ENCODE measurements around the gene RACGAP1.

The RACGAP1 gene

DNA sequence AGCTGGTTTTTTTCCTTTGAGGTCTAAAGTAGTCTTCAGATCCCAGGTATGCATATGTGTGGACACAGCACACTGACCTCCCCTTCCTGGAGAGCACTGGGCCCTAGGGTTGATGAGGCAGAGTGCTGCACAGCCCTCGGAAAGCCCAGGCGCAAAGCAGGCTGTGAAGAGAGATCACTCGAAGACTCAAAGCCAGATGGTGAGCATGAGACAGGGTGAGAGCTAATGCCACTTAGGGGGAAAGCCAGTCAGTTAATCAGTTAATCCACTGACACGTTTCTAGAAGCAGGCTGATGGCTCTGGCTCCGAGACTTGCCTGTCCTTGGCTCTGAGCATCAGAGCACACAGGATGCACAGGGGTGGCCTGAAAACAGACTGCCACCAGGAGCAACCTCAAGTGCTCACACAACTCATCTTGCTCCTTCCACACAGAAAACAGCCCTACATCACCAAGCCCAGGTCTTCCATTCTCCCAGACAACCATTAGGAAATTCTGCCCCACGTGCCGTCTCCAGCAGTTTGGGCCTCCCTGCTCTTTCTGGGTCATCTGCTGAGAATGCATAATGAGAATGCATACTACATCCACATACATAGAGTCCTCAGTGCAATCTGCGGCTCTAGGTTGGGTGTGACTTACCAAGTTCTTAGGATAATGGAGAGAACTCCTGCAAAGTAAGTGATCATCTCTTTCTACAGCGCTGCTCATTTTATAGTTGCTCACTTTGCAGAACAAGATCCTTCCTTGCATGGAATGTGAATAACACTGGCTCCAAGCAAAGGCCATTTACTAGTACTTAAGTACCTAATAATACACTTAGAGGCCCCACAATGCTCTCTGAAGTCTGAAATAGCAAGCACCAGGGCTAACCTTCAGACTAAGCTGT, 40.6 kb downstream of the RACGAP1 start:
- Mint-ChIP-seq H3K27me3 (no peaks in the 10 kb centered on the region), H3K36me3 (ENCODE audit: insufficient read depth) (peaks cover 5% of the 10 kb centered on the region), H3K9me3 (no peaks in the 10 kb centered on the region), H3K4me1 (ENCODE audit: low read depth in 2 of 2) (no peaks in the 10 kb centered on the region), H3K4me3 (no peak overlapping the region), H3K27ac (no peak overlapping the region)
- DNase-seq (no peak), ATAC-seq (replicated peaks) (no peak)

DNA sequence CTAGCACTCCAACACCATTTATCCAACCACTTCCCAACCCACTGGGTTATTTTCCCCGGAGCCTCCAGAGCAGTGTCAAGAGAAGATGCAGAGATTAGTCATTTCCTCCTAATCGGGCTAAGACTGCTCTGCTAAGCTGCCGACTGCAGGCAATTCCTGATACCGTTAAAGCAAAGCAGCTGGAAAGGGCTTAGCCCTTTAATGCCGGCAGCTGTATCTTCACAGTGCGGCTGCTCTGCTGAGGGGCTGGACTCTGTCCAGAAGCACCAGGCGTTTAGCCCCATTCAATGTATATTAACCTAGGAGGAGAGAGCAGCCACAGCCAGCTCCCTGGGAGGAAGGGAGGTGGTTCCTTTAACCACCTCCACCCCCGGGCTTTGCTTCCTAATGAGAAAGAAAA, 41.4 kb downstream of the RACGAP1 start:
- no peaks in the 10 kb centered on the region for H3K36me3 Mint-ChIP-seq (ENCODE audit: insufficient read depth)
- no peak overlapping the region for H3K4me3 Mint-ChIP-seq
- no peak for DNase-seq
- no peaks in the 10 kb centered on the region for H3K27me3 Mint-ChIP-seq
- no peak for ATAC-seq (replicated peaks)
- H3K9me3 Mint-ChIP-seq = no peaks in the 10 kb centered on the region
- H3K27ac Mint-ChIP-seq = peak overlapping the region in 1 of 2 donors; percentile 15
- no peaks in the 10 kb centered on the region for H3K4me1 Mint-ChIP-seq (ENCODE audit: low read depth in 2 of 2)

DNA sequence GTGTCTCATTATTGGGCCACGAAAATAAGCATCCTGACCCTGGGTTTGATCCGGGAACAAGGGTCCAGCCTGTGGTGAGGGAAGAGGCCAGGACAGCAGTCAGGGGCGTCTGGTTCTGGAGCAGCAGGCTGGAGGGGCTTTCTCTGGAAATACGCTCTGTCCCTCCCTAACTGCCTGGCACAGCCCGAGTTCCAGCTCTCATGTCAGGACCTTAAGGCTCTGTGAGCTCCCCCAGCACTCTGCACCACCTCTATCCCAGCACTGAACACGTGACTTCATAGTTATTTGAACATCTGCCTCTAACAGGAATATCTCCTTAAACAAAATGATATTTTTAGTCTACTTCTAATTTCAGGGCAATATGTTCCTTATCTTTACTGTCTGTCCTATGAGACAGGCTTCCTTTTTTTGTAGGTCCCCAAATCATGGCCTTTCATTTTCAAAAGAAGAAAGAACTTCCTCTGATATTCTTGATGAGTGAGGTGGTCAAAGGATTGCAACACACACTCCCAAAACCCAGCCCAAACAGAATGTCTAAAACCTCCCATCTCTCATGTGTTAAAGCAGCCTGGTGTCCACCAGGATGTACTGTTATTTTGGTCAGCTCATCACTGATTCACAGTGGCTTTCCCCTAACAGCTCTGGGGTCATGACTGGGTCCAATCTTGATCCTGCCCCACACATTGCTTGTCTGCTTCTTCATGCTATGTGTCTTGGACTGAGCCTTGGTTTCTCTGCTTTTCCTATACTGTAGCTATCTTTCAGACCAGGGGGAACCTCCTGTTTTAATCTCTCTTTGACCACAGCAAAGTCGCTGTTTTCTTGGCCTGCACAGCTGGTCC, 42.8 kb downstream of the RACGAP1 start:
- H3K9me3 Mint-ChIP-seq = no peaks in the 10 kb centered on the region
- no peaks in the 10 kb centered on the region for H3K36me3 Mint-ChIP-seq (ENCODE audit: insufficient read depth)
- H3K4me3 Mint-ChIP-seq = no peak overlapping the region
- DNase-seq (no peak), ATAC-seq (replicated peaks) (no peak)
- H3K27me3 Mint-ChIP-seq = no peaks in the 10 kb centered on the region
- H3K27ac Mint-ChIP-seq = no peak overlapping the region
- H3K4me1 Mint-ChIP-seq (ENCODE audit: low read depth in 2 of 2) = no peaks in the 10 kb centered on the region

DNA sequence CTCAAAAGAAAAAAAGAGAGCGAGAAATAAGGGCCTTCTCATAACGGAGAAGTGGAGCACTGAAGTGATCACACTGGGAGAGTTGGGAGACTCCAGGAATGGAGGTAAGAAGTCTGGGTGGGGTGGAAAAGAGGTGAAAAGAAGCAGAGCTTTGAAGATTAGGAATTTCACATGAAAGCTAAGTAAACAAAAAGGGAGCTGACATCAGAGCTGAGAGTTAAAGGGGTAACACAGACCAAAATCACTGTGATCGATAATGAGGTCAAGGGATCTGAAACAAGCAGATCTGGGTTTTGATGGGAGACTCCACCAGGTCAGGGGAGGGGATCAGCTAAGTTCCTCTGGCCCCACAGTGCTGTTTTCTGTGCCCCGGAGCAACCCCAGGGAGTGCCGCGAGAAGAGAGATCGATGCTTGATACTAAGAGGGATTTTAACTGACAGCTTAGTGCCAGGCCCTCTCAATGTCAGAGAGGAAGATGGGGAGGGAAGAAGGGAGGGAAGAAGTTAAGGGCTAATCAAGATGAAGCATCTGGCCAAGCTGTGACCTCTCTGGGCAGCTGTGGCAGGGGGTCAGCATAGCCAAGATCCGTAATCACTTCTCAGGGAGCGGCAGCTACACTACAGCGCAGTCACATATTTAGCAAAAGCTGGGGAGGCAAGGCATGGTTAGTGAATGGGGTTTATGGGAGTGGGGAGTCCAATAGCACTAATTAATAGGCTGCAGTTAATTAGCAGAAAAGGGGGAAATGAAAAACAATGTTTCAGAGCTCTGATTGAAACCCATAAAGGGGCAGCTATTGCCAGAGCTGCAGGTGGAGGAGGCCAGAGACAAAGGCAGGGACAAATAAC, 44.6 kb downstream of the RACGAP1 start:
- Mint-ChIP-seq H3K36me3 (ENCODE audit: insufficient read depth) (no peaks in the 10 kb centered on the region), H3K4me3 (no peak overlapping the region), H3K27me3 (no peaks in the 10 kb centered on the region), H3K4me1 (ENCODE audit: low read depth in 2 of 2) (no peaks in the 10 kb centered on the region), H3K27ac (no peak overlapping the region), H3K9me3 (no peaks in the 10 kb centered on the region)
- ATAC-seq (replicated peaks) (no peak), DNase-seq (no peak)

DNA sequence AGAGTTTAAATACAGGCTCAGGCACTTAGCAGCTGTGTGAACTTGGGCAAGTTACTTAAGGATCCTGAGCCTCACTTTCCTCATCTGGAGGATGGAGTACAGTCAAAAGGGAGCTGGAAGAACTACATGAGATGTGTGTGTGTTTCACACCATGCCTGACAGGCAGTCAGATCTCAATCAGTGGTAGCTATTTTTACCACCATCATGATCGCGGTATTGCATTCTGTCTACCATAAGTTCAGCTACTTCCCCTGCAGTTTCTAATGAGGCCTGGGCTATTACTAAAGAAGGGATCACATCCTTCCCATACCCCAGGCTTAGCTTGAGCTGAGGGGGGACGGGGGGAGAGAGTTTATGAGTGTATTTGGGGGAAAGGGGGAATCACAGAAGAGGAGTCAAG, 45.5 kb downstream of the RACGAP1 start:
- H3K36me3 Mint-ChIP-seq (ENCODE audit: insufficient read depth) = no peaks in the 10 kb centered on the region
- DNase-seq = no peak

DNA sequence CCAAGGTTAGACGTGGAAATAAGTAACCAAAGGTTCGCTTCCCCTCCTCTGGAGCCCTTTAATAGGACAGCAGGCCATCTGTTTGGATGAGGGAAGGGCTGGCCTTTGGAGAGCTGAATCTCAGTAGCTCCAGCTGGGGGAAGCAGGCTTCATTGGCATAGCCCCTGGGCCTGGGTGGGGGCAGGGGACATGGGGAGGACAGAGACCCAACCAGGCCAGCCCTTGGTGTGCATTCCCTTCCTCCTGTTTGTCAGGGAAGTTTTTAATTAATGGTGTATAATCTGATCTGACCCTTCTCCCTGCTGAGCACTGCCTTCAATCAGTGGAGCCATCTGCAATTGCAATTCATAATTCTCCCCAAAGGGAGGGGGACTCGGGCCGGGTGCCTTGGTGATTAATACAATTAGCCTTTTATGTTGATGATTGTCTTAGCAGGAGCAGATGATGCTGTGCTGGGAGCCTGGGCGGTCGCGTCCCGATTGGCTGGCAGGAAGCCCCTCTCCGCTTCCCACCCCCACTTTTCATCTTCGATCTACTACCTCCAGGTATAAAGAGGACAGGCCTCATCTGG, 46.2 kb downstream of the RACGAP1 start:
- no peak for ATAC-seq (replicated peaks)
- no peak overlapping the region for H3K4me3 Mint-ChIP-seq
- no peaks in the 10 kb centered on the region for H3K36me3 Mint-ChIP-seq (ENCODE audit: insufficient read depth)
- H3K4me1 Mint-ChIP-seq (ENCODE audit: low read depth in 2 of 2) = no peaks in the 10 kb centered on the region
- H3K9me3 Mint-ChIP-seq = no peaks in the 10 kb centered on the region
- no peak for DNase-seq
- peak overlapping the region in 1 of 2 donors; percentile 31 for H3K27ac Mint-ChIP-seq
- H3K27me3 Mint-ChIP-seq = no peaks in the 10 kb centered on the region

More for the DNA sequence above, 45.5 kb downstream of the RACGAP1 start:
- Mint-ChIP-seq H3K4me1 (ENCODE audit: low read depth in 2 of 2) (no peaks in the 10 kb centered on the region), H3K9me3 (no peaks in the 10 kb centered on the region), H3K4me3 (no peak overlapping the region), H3K27ac (peak overlapping the region in 1 of 2 donors; percentile 31), H3K27me3 (no peaks in the 10 kb centered on the region)
- ATAC-seq (replicated peaks) = no peak

DNA sequence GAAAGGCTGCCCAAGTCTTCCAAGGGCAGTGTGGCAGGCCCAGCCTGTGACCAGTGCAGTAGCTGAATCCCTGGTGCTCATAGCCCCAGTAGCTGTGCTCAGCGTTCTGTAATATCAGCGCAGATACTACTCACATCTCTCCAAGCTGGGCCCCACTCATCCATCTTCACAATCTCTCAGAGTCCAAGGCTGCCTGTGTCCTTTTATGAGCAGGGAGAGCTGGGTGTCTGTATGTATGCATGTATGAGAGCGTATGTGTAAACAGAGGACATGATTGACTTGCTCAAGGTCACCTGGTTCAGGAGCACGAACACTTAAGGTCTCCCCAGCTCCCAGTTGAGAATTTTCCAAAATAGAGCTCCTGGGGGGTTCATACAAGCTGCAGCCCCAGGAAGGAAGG, 47.2 kb downstream of the RACGAP1 start:
- DNase-seq (no peak), ATAC-seq (replicated peaks) (no peak)
- no peaks in the 10 kb centered on the region for H3K36me3 Mint-ChIP-seq (ENCODE audit: insufficient read depth)
- no peaks in the 10 kb centered on the region for H3K27me3 Mint-ChIP-seq
- H3K27ac Mint-ChIP-seq = no peak overlapping the region
- H3K9me3 Mint-ChIP-seq = no peaks in the 10 kb centered on the region
- H3K4me3 Mint-ChIP-seq = no peak overlapping the region
- no peaks in the 10 kb centered on the region for H3K4me1 Mint-ChIP-seq (ENCODE audit: low read depth in 2 of 2)

DNA sequence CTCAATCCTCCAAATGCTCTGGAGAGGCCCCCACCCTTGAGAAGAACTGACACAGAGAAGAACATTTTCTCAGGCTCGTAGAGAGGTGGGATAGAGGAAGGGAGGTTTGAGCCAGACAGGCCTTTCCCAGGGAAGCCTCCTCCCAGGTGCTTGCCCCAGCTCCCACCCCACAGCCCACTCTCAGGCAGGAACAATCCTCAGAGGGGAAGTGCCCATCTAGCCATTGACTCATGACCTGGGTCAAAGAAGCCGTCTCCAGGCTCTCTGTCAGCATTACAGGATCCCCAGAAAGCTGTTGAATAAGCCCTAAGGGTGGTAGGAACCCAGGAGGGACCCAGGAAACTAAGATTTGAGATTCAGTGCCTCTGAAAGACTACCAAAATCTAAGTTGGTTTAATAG, 48.7 kb downstream of the RACGAP1 start:
- Mint-ChIP-seq H3K4me1 (ENCODE audit: low read depth in 2 of 2) (no peaks in the 10 kb centered on the region), H3K4me3 (no peak overlapping the region), H3K27ac (no peak overlapping the region), H3K9me3 (no peaks in the 10 kb centered on the region), H3K36me3 (ENCODE audit: insufficient read depth) (no peaks in the 10 kb centered on the region), H3K27me3 (no peaks in the 10 kb centered on the region)
- no peak for DNase-seq
- no peak for ATAC-seq (replicated peaks)

DNA sequence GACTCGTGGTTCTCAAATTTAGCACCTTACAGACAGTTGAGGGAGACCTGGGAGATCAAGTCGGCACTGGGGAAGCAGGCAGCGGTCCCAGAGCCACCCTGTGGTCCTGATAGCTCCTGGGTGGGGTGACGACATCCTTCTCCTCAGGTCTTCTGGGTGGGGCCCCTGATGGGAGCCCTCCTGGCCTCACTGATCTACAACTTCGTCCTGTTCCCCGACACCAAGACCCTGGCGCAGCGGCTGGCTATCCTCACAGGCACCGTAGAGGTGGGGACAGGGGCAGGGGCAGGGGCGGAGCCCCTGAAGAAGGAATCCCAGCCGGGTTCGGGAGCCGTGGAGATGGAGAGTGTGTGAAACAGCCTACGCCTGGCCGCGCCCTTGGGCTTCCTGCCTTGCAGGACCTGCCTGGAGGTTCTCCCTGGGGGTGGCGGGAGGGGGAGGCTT, 50.0 kb downstream of the RACGAP1 start:
- peak overlapping the region in 1 of 2 donors; percentile 81 for H3K27ac Mint-ChIP-seq
- no peaks in the 10 kb centered on the region for H3K4me1 Mint-ChIP-seq (ENCODE audit: low read depth in 2 of 2)
- no peaks in the 10 kb centered on the region for H3K27me3 Mint-ChIP-seq
- no peaks in the 10 kb centered on the region for H3K36me3 Mint-ChIP-seq (ENCODE audit: insufficient read depth)
- ATAC-seq (replicated peaks) (no peak), DNase-seq (no peak)
- H3K4me3 Mint-ChIP-seq = no peak overlapping the region
- H3K9me3 Mint-ChIP-seq = no peaks in the 10 kb centered on the region

DNA sequence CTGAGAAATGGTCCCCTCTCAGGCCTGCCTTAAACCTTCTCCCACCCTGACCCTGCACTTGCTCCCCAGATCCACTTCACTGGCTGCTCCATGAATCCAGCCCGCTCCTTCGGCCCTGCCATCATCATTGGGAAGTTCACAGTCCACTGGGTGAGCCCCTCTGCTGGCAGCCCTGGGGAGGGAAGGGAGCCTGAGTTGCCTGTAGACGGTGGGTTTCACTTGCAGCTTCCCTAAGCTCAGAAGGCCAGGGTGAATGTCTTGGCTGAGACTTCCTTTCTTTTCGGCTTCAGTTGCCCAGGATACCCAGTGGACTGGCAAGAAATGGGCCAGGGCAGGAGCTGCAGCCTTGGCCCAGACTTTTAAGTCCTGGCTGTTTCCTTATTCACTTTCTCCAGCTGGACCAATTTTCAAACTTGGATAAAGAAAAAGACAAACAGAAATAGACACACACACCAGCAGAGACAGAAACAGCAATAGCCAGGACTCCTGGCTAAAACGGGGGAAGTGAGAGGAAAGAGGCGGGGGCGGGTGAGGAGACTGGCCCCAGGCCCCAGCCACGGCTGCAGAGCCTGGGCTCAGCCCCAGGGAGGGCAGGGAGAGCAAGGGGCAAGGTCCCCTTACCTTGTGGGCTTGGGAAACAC, 50.5 kb downstream of the RACGAP1 start:
- H3K9me3 Mint-ChIP-seq = no peaks in the 10 kb centered on the region
- ATAC-seq (replicated peaks) (no peak), DNase-seq (no peak)
- H3K4me1 Mint-ChIP-seq (ENCODE audit: low read depth in 2 of 2) = no peaks in the 10 kb centered on the region
- peak overlapping the region in 1 of 2 donors; percentile 81 for H3K27ac Mint-ChIP-seq
- no peaks in the 10 kb centered on the region for H3K36me3 Mint-ChIP-seq (ENCODE audit: insufficient read depth)
- H3K27me3 Mint-ChIP-seq = no peaks in the 10 kb centered on the region
- H3K4me3 Mint-ChIP-seq = no peak overlapping the region

DNA sequence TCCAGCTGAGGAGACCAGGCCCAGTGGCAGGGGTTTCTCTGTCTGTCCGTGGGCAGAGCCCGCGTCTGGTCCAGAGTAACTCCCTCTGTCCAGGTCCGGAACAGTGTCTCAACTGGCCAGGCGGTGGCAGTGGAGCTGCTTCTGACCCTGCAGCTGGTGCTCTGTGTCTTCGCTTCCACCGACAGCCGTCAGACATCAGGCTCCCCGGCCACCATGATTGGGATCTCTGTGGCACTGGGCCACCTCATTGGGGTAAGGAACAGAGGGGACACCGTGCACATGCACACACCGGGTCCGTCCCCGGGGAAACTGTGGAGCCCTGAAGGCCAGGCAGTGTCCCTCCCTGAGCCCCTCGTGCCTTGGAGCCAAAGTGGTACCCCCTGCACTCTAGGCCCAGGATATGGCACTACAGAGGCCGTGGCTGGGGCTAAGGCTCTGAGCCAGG, 51.0 kb downstream of the RACGAP1 start:
- Mint-ChIP-seq H3K4me3 (no peak overlapping the region), H3K9me3 (no peaks in the 10 kb centered on the region), H3K27me3 (no peaks in the 10 kb centered on the region), H3K4me1 (ENCODE audit: low read depth in 2 of 2) (no peaks in the 10 kb centered on the region), H3K36me3 (ENCODE audit: insufficient read depth) (no peaks in the 10 kb centered on the region), H3K27ac (no peak overlapping the region)
- ATAC-seq (replicated peaks) (no peak), DNase-seq (no peak)

DNA sequence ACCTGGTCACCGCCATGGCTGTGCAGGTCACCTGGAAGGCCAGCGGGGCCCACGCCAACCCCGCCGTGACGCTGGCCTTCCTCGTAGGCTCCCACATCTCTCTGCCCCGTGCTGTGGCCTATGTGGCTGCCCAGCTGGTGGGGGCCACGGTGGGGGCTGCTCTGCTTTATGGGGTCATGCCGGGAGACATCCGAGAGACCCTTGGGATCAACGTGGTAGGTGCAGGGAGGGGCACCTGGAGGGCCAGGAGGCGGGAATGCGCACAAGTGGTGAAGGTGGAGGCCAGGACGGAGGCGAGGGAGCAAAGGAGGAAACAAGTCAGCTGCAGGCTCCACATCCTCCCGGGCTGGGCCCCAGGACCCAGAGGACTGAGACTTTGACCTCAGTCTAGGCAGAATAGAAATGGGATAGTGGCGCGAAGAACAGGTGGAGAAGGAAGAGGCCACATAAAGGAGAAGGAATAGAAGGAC, 51.9 kb downstream of the RACGAP1 start:
- Mint-ChIP-seq H3K4me1 (ENCODE audit: low read depth in 2 of 2) (no peaks in the 10 kb centered on the region), H3K27ac (no peak overlapping the region), H3K4me3 (no peak overlapping the region), H3K9me3 (no peaks in the 10 kb centered on the region), H3K27me3 (no peaks in the 10 kb centered on the region), H3K36me3 (ENCODE audit: insufficient read depth) (no peaks in the 10 kb centered on the region)
- ATAC-seq (replicated peaks) (no peak), DNase-seq (no peak)

Measured in effector memory CD8-positive, alpha-beta T cell (primary cell).